ENCODE measurements around the gene SHMT1. TPM values are rescaled to one million over a fixed set of nuclear protein-coding genes. Genes with fewer than 3 reads are reported as not detected.
"Not testable (repeated sequence)": the region's sequence is repeated elsewhere in the genome, so short reads cannot be mapped to it uniquely, and the experiment has no call there.

Gene SHMT1
- total and polyA plus RNA-seq, 2 donors (not counting 1 experiment from before 2014, with no cell fraction given): 11.9 to 12.6 TPM

- no peaks in the 10 kb centered on the region for H4K20me1 ChIP-seq (ENCODE audit: control insufficient read depth, extremely low read depth, insufficient read depth, low read length)
- H3K27me3 ChIP-seq (ENCODE audit: control insufficient read depth, insufficient read depth, low read length): peaks cover 16% of the 10 kb centered on the region
- H3K4me1 ChIP-seq (ENCODE audit: control insufficient read depth, extremely low read depth, insufficient read depth, low read length): no peaks in the 10 kb centered on the region
- no peak overlapping the region for H3K27ac ChIP-seq (ENCODE audit: insufficient read depth, low read length)
- no peaks in the 10 kb centered on the region for H3K79me2 ChIP-seq (ENCODE audit: control insufficient read depth, insufficient read depth, low read length)
- H3K9me3 ChIP-seq (ENCODE audit: control insufficient read depth, insufficient read depth, low read depth, low read length): no peaks in the 10 kb centered on the region
- H3K4me3 ChIP-seq (replicated peaks in 1 of 4; ENCODE audit: control extremely low read depth in 1 of 4, insufficient read depth in 1 of 4, low read depth in 3 of 4, low read length in 4 of 4): no peak overlapping the region
- TF ChIP-seq EZH2 (IDR thresholded peaks at IDR 0.05; ENCODE audit: low read length, missing control alignments) (peak; percentile 1), CTCF (conservative IDR thresholded peaks at IDR 0.05 in 1 of 2, IDR thresholded peaks at IDR 0.05 in 1 of 2; ENCODE audit: low read depth in 1 of 2, low read length in 2 of 2) (no peak)
- DNase-seq (ENCODE audit: low read depth in 2 of 2): no peak
- H3K4me2 ChIP-seq (ENCODE audit: extremely low read depth, insufficient read depth, low read length): no peak overlapping the region
- no peak overlapping the region for H2AFZ ChIP-seq (ENCODE audit: low read length)
- no peak overlapping the region for H3K9ac ChIP-seq (ENCODE audit: insufficient read depth, low read length)
- H3K36me3 ChIP-seq (ENCODE audit: control insufficient read depth, insufficient read depth, low read length): no peaks in the 10 kb centered on the region
These were observed 18.0 kb upstream of the SHMT1 start for GRCh38 chr17:18381158-18381952.

DNA sequence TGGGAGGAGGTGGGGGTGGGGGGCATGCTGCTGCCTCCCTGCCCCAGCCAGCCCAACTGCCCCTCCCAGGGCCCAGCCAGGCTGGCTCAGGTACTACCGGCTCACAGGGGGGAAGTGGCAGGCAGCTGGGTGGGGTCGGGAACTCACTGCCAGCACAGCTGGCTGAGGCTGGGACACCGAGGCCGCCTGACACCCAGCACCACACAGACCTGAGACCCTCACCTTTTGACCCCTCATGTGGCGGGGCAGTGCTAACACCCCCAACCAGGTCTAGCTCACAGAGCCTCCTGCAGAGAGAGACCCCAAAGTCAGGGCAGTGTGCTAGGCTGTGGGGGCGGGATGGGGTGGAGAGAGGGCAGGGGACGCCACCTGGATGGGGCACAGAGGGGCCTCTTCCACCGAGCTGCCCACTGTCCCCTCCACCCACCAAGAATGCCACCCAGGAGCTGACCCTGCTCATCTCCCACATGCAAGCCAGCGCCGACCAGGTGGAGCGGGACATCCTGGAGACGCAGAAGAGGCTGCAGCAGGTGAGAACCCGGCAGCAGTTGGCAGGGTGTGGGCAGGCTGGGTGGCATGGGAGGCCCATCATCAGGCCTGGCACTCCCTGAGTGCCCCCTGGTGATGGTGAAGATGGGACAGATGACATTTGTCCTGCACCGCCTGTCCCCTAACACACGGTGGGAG, 17.3 kb upstream of the SHMT1 start:
- no peaks in the 10 kb centered on the region for H4K20me1 ChIP-seq (ENCODE audit: control insufficient read depth, extremely low read depth, insufficient read depth, low read length)
- no peaks in the 10 kb centered on the region for H3K4me1 ChIP-seq (ENCODE audit: control insufficient read depth, extremely low read depth, insufficient read depth, low read length)
- H3K36me3 ChIP-seq (ENCODE audit: control insufficient read depth, insufficient read depth, low read length): no peaks in the 10 kb centered on the region
- H3K27me3 ChIP-seq (ENCODE audit: control insufficient read depth, insufficient read depth, low read length): peaks cover 16% of the 10 kb centered on the region
- H3K9ac ChIP-seq (ENCODE audit: insufficient read depth, low read length): no peak overlapping the region
- H3K79me2 ChIP-seq (ENCODE audit: control insufficient read depth, insufficient read depth, low read length): no peaks in the 10 kb centered on the region
- no peak for DNase-seq (ENCODE audit: low read depth in 2 of 2)
- TF ChIP-seq CTCF (conservative IDR thresholded peaks at IDR 0.05 in 1 of 2, IDR thresholded peaks at IDR 0.05 in 1 of 2; ENCODE audit: low read depth in 1 of 2, low read length in 2 of 2): no peak
- TF ChIP-seq EZH2 (IDR thresholded peaks at IDR 0.05; ENCODE audit: low read length, missing control alignments): no peak
- no peak overlapping the region for H2AFZ ChIP-seq (ENCODE audit: low read length)
- no peak overlapping the region for H3K4me2 ChIP-seq (ENCODE audit: extremely low read depth, insufficient read depth, low read length)
- no peak overlapping the region for H3K4me3 ChIP-seq (replicated peaks in 1 of 4; ENCODE audit: control extremely low read depth in 1 of 4, insufficient read depth in 1 of 4, low read depth in 3 of 4, low read length in 4 of 4)
- no peaks in the 10 kb centered on the region for H3K9me3 ChIP-seq (ENCODE audit: control insufficient read depth, insufficient read depth, low read depth, low read length)
- no peak overlapping the region for H3K27ac ChIP-seq (ENCODE audit: insufficient read depth, low read length)

GRCh38 chr17:18379246-18380146, 16.1 kb upstream of the SHMT1 start:
- H3K4me2 ChIP-seq (ENCODE audit: extremely low read depth, insufficient read depth, low read length): no peak overlapping the region
- no peaks in the 10 kb centered on the region for H3K9me3 ChIP-seq (ENCODE audit: control insufficient read depth, insufficient read depth, low read depth, low read length)
- H3K27ac ChIP-seq (ENCODE audit: insufficient read depth, low read length): no peak overlapping the region
- H2AFZ ChIP-seq (ENCODE audit: low read length): no peak overlapping the region
- H3K36me3 ChIP-seq (ENCODE audit: control insufficient read depth, insufficient read depth, low read length): no peaks in the 10 kb centered on the region
- no peaks in the 10 kb centered on the region for H3K79me2 ChIP-seq (ENCODE audit: control insufficient read depth, insufficient read depth, low read length)
- H3K9ac ChIP-seq (ENCODE audit: insufficient read depth, low read length): no peak overlapping the region
- H3K4me3 ChIP-seq (replicated peaks in 1 of 4; ENCODE audit: control extremely low read depth in 1 of 4, insufficient read depth in 1 of 4, low read depth in 3 of 4, low read length in 4 of 4): no peak overlapping the region
- H3K4me1 ChIP-seq (ENCODE audit: control insufficient read depth, extremely low read depth, insufficient read depth, low read length): no peaks in the 10 kb centered on the region
- DNase-seq (ENCODE audit: low read depth in 2 of 2): no peak
- no peaks in the 10 kb centered on the region for H4K20me1 ChIP-seq (ENCODE audit: control insufficient read depth, extremely low read depth, insufficient read depth, low read length)
- TF ChIP-seq CTCF (conservative IDR thresholded peaks at IDR 0.05 in 1 of 2, IDR thresholded peaks at IDR 0.05 in 1 of 2; ENCODE audit: low read depth in 1 of 2, low read length in 2 of 2): no peak
- no peak for TF ChIP-seq EZH2 (IDR thresholded peaks at IDR 0.05; ENCODE audit: low read length, missing control alignments)
- H3K27me3 ChIP-seq (ENCODE audit: control insufficient read depth, insufficient read depth, low read length): peaks cover 16% of the 10 kb centered on the region

DNA sequence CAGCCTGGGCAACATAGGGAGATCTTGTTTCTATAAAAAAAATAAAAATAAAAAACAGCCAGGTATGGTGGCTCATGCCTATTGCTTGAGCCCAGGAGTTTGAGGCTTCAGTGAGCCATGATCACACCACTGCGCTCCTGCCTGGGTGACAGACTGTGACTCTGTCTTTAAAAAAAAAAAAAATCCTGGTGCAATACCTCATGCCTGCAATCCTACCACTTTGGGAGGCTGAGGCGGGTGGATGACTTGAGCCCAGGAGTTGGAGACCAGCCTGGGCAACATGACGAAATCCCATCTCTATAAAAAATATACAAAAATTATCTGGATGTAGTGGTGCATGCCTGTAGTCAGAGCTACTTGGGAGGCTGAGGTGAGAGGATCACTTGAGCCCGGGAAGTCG, 15.3 kb upstream of the SHMT1 start:
- not testable (repeated sequence) for H3K36me3 ChIP-seq (ENCODE audit: control insufficient read depth, insufficient read depth, low read length); DNase-seq (ENCODE audit: low read depth in 2 of 2); H3K4me2 ChIP-seq (ENCODE audit: extremely low read depth, insufficient read depth, low read length); H2AFZ ChIP-seq (ENCODE audit: low read length); H3K9me3 ChIP-seq (ENCODE audit: control insufficient read depth, insufficient read depth, low read depth, low read length); H3K4me1 ChIP-seq (ENCODE audit: control insufficient read depth, extremely low read depth, insufficient read depth, low read length); H3K27ac ChIP-seq (ENCODE audit: insufficient read depth, low read length); H3K79me2 ChIP-seq (ENCODE audit: control insufficient read depth, insufficient read depth, low read length); H3K4me3 ChIP-seq (replicated peaks in 1 of 4; ENCODE audit: control extremely low read depth in 1 of 4, insufficient read depth in 1 of 4, low read depth in 3 of 4, low read length in 4 of 4); H4K20me1 ChIP-seq (ENCODE audit: control insufficient read depth, extremely low read depth, insufficient read depth, low read length); H3K9ac ChIP-seq (ENCODE audit: insufficient read depth, low read length)
- peaks cover 16% of the 10 kb centered on the region for H3K27me3 ChIP-seq (ENCODE audit: control insufficient read depth, insufficient read depth, low read length)
